OCI-LY3 (cell line): ENCODE data around the gene MED13.

ENCODE experiments used
- H2AFZ ChIP-seq: fragments of 200-600, 300-600 bp; shearing (Covaris generic); 2 replicates; pipeline ENCODE4 v1.6.0; 2014; ENCODE audit warnings: antibody characterized with exemption, low read depth, low read length
- H3K27ac ChIP-seq: fragments of 200-600, 300-600 bp; sonication (generic); 2 replicates; pipeline ENCODE4 v1.5.1; 2014; ENCODE audit warnings: mild to moderate bottlenecking, low read length, moderate library complexity, mixed read lengths
- H3K27me3 ChIP-seq: fragments of 200-600, 300-600 bp; sonication (generic); 2 replicates; pipeline ENCODE4 v1.6.1; 2014; ENCODE audit warnings: low read depth, low read length, mixed read lengths
- H3K36me3 ChIP-seq: fragments of 200-600, 300-600 bp; sonication (generic); replicated peaks from 2 replicates; pipeline ENCODE3; 2014; ENCODE audit warnings: low read depth, low read length, mixed read lengths
- H3K4me1 ChIP-seq: fragments of 300-600, 200-600 bp; sonication (generic); 2 replicates; pipeline ENCODE4 v1.6.1; 2014; ENCODE audit warnings: low read length, mixed read lengths
- H3K4me2 ChIP-seq: fragments of 200-600, 300-600 bp; sonication (generic); 2 replicates; pipeline ENCODE4 v1.6.1; 2014; ENCODE audit warnings: low read length, mixed read lengths
- H3K4me3 ChIP-seq: fragments of 300-600, 200-600 bp; sonication (generic); 2 replicates; pipeline ENCODE4 v1.5.1; 2014; ENCODE audit warnings: antibody characterized with exemption, mild to moderate bottlenecking, low read length, moderate library complexity
- H3K79me2 ChIP-seq: fragments of 300-600, 200-600 bp; shearing (Covaris generic); 2 replicates; pipeline ENCODE4 v1.6.1; 2014; ENCODE audit warnings: mild to moderate bottlenecking, low read length, mixed read lengths
- H3K9ac ChIP-seq: fragments of 300-600, 200-600 bp; shearing (Covaris generic); 2 replicates; pipeline ENCODE4 v1.6.0; 2014; ENCODE audit warnings: mild to moderate bottlenecking, low read length, moderate library complexity
- H3K9me3 ChIP-seq: fragments of 200-600, 300-600 bp; shearing (Covaris generic); 2 replicates; pipeline ENCODE4 v1.6.1; 2014; ENCODE audit warnings: low read length, mixed read lengths; ENCODE audit not compliant: insufficient read depth
- H4K20me1 ChIP-seq: fragments of 200-600, 300-600 bp; sonication (generic); 2 replicates; pipeline ENCODE4 v1.6.1; 2016; ENCODE audit warnings: low read length, mixed read lengths; ENCODE audit not compliant: insufficient read depth
- CTCF ChIP-seq: fragments of 200-600, 300-600 bp; sonication (generic); IDR thresholded peaks from 2 replicates; pipeline ENCODE4 v1.5.1; 2014; ENCODE audit warnings: antibody characterized with exemption, low read length, low read depth
- EZH2phosphoT487 ChIP-seq: fragments of 200-600 bp; shearing (Covaris generic); IDR thresholded peaks from 2 replicates; pipeline ENCODE4 v1.6.1; 2018; ENCODE audit warnings: antibody characterized with exemption, mixed run types, low read depth

MED13 gene

GRCh38 chr17:62110923-62111484 lies 45.9 kb upstream of the MED13 start:
- H2AFZ ChIP-seq: no peak overlapping the region
- H4K20me1 ChIP-seq: no peaks in the 10 kb centered on the region
- TF ChIP-seq EZH2phosphoT487 (no peak), CTCF (no peak)
- H3K4me3 ChIP-seq: no peak overlapping the region
- H3K9ac ChIP-seq: no peak overlapping the region
- no peaks in the 10 kb centered on the region for H3K4me1 ChIP-seq
- H3K36me3 ChIP-seq: no peaks in the 10 kb centered on the region
- H3K27ac ChIP-seq: no peak overlapping the region
- peaks cover 2% of the 10 kb centered on the region; the same call in 1 of the 2 replicates for H3K27me3 ChIP-seq
- H3K79me2 ChIP-seq: no peaks in the 10 kb centered on the region
- no peaks in the 10 kb centered on the region for H3K9me3 ChIP-seq
- no peak overlapping the region for H3K4me2 ChIP-seq

GRCh38 chr17:62109924-62110323 lies 44.8 kb upstream of the MED13 start:
- Histone ChIP-seq H3K4me1 (no peaks in the 10 kb centered on the region), H3K79me2 (no peaks in the 10 kb centered on the region), H4K20me1 (no peaks in the 10 kb centered on the region), H3K36me3 (no peaks in the 10 kb centered on the region), H2AFZ (no peak overlapping the region), H3K4me2 (no peak overlapping the region), H3K4me3 (no peak overlapping the region), H3K9ac (no peak overlapping the region), H3K27me3 (peaks cover 9% of the 10 kb centered on the region), H3K27ac (no peak overlapping the region), H3K9me3 (no peaks in the 10 kb centered on the region)
- no peak for TF ChIP-seq CTCF
- no peak for TF ChIP-seq EZH2phosphoT487

GRCh38 chr17:62109378-62109902 lies 44.4 kb upstream of the MED13 start:
- no peak overlapping the region for H3K9ac ChIP-seq
- H3K4me2 ChIP-seq: no peak overlapping the region
- no peaks in the 10 kb centered on the region for H3K9me3 ChIP-seq
- H3K4me1 ChIP-seq: no peaks in the 10 kb centered on the region
- H2AFZ ChIP-seq: no peak overlapping the region
- no peak overlapping the region for H3K27ac ChIP-seq
- H4K20me1 ChIP-seq: no peaks in the 10 kb centered on the region
- no peaks in the 10 kb centered on the region for H3K36me3 ChIP-seq
- TF ChIP-seq CTCF (peak; percentile 99), EZH2phosphoT487 (no peak)
- H3K4me3 ChIP-seq: no peak overlapping the region
- peaks cover 9% of the 10 kb centered on the region for H3K27me3 ChIP-seq
- no peaks in the 10 kb centered on the region for H3K79me2 ChIP-seq

GRCh38 chr17:62105861-62106260 lies 40.8 kb upstream of the MED13 start:
- H3K9me3 ChIP-seq: no peaks in the 10 kb centered on the region
- TF ChIP-seq CTCF (no peak), EZH2phosphoT487 (no peak)
- H3K79me2 ChIP-seq: no peaks in the 10 kb centered on the region
- no peaks in the 10 kb centered on the region for H3K36me3 ChIP-seq
- H3K4me3 ChIP-seq: no peak overlapping the region
- no peak overlapping the region for H3K4me2 ChIP-seq
- no peak overlapping the region for H3K9ac ChIP-seq
- H3K4me1 ChIP-seq: peaks cover 9% of the 10 kb centered on the region; the same call in 1 of the 2 replicates
- H4K20me1 ChIP-seq: no peaks in the 10 kb centered on the region
- no peak overlapping the region for H3K27ac ChIP-seq
- peaks cover 9% of the 10 kb centered on the region for H3K27me3 ChIP-seq
- H2AFZ ChIP-seq: no peak overlapping the region
